CD14-positive monocyte (primary cell): ENCODE results near the gene ZNF524. TPM values are rescaled to one million over a fixed set of nuclear protein-coding genes. Genes with fewer than 3 reads are reported as not detected.
A peak's percentile ranks its signal among the peaks of the same experiment; 100 is the strongest.

Experiments
- DNase-seq, 3 donors: peaks; one replicate each; pipeline ENCODE4 v3.0.0-alpha.2; 2011 to 2022
- H2AFZ ChIP-seq: 2 replicates; pipeline ENCODE4 v1.6.0; 2012; ENCODE audit warnings: mild to moderate bottlenecking, low read depth, low read length, inconsistent platforms; ENCODE audit not compliant: insufficient read depth, poor library complexity, severe bottlenecking
- H3K27ac ChIP-seq, 2 donors: 1 replicate in 1 of 2; 2 replicates in 1 of 2; pipeline ENCODE4 v1.5.1; 2012 to 2013; ENCODE audit warnings: low read length in 2 of 2, control low read depth in 1 of 2, inconsistent platforms in 1 of 2, low read depth in 1 of 2, mild to moderate bottlenecking in 1 of 2
- H3K27me3 ChIP-seq, 2 donors: one replicate each; pipeline versions ENCODE4 v1.6.0 to v1.6.1; 2011 to 2013; ENCODE audit warnings: low read length in 2 of 2; ENCODE audit not compliant: control insufficient read depth in 2 of 2, insufficient read depth in 2 of 2
- H3K36me3 ChIP-seq, 2 donors: replicated peaks in 1 of 2; 1 replicate in 1 of 2; 2 replicates in 1 of 2; pipeline versions ENCODE4 v1.5.1 to v1.6.1; 2012 to 2013; ENCODE audit warnings: low read length in 2 of 2, control low read depth in 1 of 2, inconsistent platforms in 1 of 2, mild to moderate bottlenecking in 1 of 2; ENCODE audit not compliant: insufficient read depth in 2 of 2, control insufficient read depth in 1 of 2
- H3K4me1 ChIP-seq, 2 donors: 1 replicate in 1 of 2; 2 replicates in 1 of 2; pipeline versions ENCODE4 v1.5.1 to v1.6.1; 2012 to 2013; ENCODE audit warnings: low read length in 2 of 2, control low read depth in 1 of 2, inconsistent platforms in 1 of 2, mild to moderate bottlenecking in 1 of 2, moderate library complexity in 1 of 2; ENCODE audit not compliant: insufficient read depth in 2 of 2, control insufficient read depth in 1 of 2
- H3K4me2 ChIP-seq: replicated peaks from 2 replicates; pipeline ENCODE3; 2012; ENCODE audit warnings: low read length, moderate library complexity, mild to moderate bottlenecking; ENCODE audit not compliant: poor library complexity, severe bottlenecking; ENCODE audit errors: extremely low read depth
- H3K4me3 ChIP-seq, 3 experiments: fragments of 200-600 bp in 1 of 3; sonication (generic) in 1 of 3; replicated peaks in 1 of 3; 1 replicate in 2 of 3; 2 replicates in 1 of 3; pipeline ENCODE4 v1.5.1; 2011 to 2013; ENCODE audit warnings: low read length in 3 of 3, mild to moderate bottlenecking in 3 of 3, control low read depth in 2 of 3, low read depth in 2 of 3, inconsistent platforms in 1 of 3, moderate library complexity in 1 of 3
- H3K79me2 ChIP-seq: 2 replicates; pipeline ENCODE4 v1.6.0; 2012; ENCODE audit warnings: mild to moderate bottlenecking, control low read depth, inconsistent platforms, low read length, moderate library complexity; ENCODE audit not compliant: insufficient read depth
- H3K9ac ChIP-seq: 2 replicates; pipeline ENCODE4 v1.6.0; 2017; ENCODE audit warnings: low read length, mild to moderate bottlenecking; ENCODE audit not compliant: insufficient read depth, poor library complexity, severe bottlenecking
- H3K9me3 ChIP-seq, 2 donors: replicated peaks in 1 of 2; 1 replicate in 1 of 2; 2 replicates in 1 of 2; pipeline versions ENCODE4 v1.5.1 to v1.6.1; 2012 to 2013; ENCODE audit warnings: low read length in 2 of 2, control low read depth in 1 of 2; ENCODE audit not compliant: control insufficient read depth in 1 of 2, insufficient read depth in 1 of 2
- H4K20me1 ChIP-seq: 2 replicates; pipeline ENCODE4 v1.6.0; 2012; ENCODE audit warnings: mild to moderate bottlenecking, low read length, control low read depth, moderate library complexity; ENCODE audit not compliant: insufficient read depth
- H3K27ac Mint-ChIP-seq, 7 donors: one replicate each; pipeline ENCODE4 v1.8.0; 2020; ENCODE audit warnings: mild to moderate bottlenecking in 7 of 7, mixed read lengths in 7 of 7, moderate library complexity in 6 of 7, inconsistent platforms in 2 of 7
- H3K27me3 Mint-ChIP-seq, 3 donors: one replicate each; pipeline ENCODE4 v1.8.0; 2021 to 2022; ENCODE audit warnings: low read depth in 3 of 3, mild to moderate bottlenecking in 3 of 3, mixed read lengths in 3 of 3, moderate library complexity in 3 of 3, inconsistent platforms in 1 of 3
- H3K36me3 Mint-ChIP-seq, 2 donors: one replicate each; pipeline ENCODE4 v1.8.0; 2020; ENCODE audit warnings: mixed read lengths in 2 of 2, inconsistent platforms in 1 of 2, mild to moderate bottlenecking in 1 of 2
- H3K4me1 Mint-ChIP-seq: one replicate; pipeline ENCODE4 v1.8.0; 2020; ENCODE audit warnings: mild to moderate bottlenecking, mixed read lengths
- H3K4me3 Mint-ChIP-seq, 2 donors: one replicate each; pipeline ENCODE4 v1.8.0; 2020; ENCODE audit warnings: mild to moderate bottlenecking in 2 of 2, mixed read lengths in 2 of 2, moderate library complexity in 1 of 2
- H3K9me3 Mint-ChIP-seq, 7 donors: one replicate each; pipeline ENCODE4 v1.8.0; 2020 to 2022; ENCODE audit warnings: mixed read lengths in 7 of 7, mild to moderate bottlenecking in 6 of 7, moderate library complexity in 6 of 7, inconsistent platforms in 2 of 7
- CTCF ChIP-seq: fragments of 200-600 bp; IDR thresholded peaks from one replicate; pipeline ENCODE4 v1.8.0; 2022; ENCODE audit warnings: antibody characterized with exemption, mild to moderate bottlenecking
- WGBS: methylation state at CpG from one replicate; pipeline ENCODE4 v1.1.5; 2013; ENCODE audit warnings: missing lambda C conversion rate; ENCODE audit not compliant: insufficient coverage; 5-methylcytosine and 5-hydroxymethylcytosine counted together
- intact Hi-C, 2 donors: fragments of 100-400 bp; cut with micrococcal nuclease; formaldehyde crosslinking; loops; one replicate each; pipeline versions ENCODE4 v1.15.0 to v1.15.1; 2023
- polyA plus RNA-seq, 3 donors: library from polyadenylated mRNA; depleted of rRNA in 1 of 3; unstranded in 2 of 3; stranded (reverse) in 1 of 3; fragments of 300-500 nt in 2 of 3; fragments of >200 nt in 1 of 3; fragmentation: Illumina TruSeq in 2 of 3; gene quantifications; 1 replicate in 2 of 3; 2 replicates in 1 of 3; pipeline ENCODE4 v1.2.3, GENCODE V29; 2012 to 2021

ZNF524 gene
- polyA plus RNA-seq, 3 donors = 27.9 to 45.7 (median 41.8) TPM

- no peak for DNase-seq
- Histone ChIP-seq H3K4me2 (no peak overlapping the region), H2AFZ (no peak overlapping the region), H3K9ac (no peak overlapping the region), H3K36me3 (peaks cover 24 to 43% of the 10 kb centered on the region in 2 donors), H3K4me3 (no peak overlapping the region), H3K79me2 (peaks cover 29% of the 10 kb centered on the region), H3K27me3 (no peaks in the 10 kb centered on the region), H3K4me1 (peaks cover 11 to 17% of the 10 kb centered on the region in 2 donors), H3K9me3 (peaks cover 0 to 10% of the 10 kb centered on the region in 2 donors), H4K20me1 (no peaks in the 10 kb centered on the region), H3K27ac (no peak overlapping the region)
- Mint-ChIP-seq H3K9me3 (peaks cover 6 to 20% (median 12%) of the 10 kb centered on the region in 7 donors), H3K4me1 (peaks cover 17% of the 10 kb centered on the region), H3K27me3 (no peaks in the 10 kb centered on the region), H3K27ac (no peak overlapping the region), H3K36me3 (peaks cover 29 to 42% of the 10 kb centered on the region in 2 donors), H3K4me3 (no peak overlapping the region)
- 96% methylated on average over 18 of the region's 30 CpGs for WGBS
- TF ChIP-seq CTCF = no peak
- intact Hi-C loops = no loop called here
Observed at GRCh38 chr19:55597501-55597921, 2.6 kb upstream of the ZNF524 start.

GRCh38 chr19:55598034-55598433 lies 2.1 kb upstream of the ZNF524 start:
- Histone ChIP-seq H3K27me3 (no peaks in the 10 kb centered on the region), H3K36me3 (peaks cover 24 to 49% of the 10 kb centered on the region in 2 donors), H3K9ac (no peak overlapping the region), H3K4me2 (no peak overlapping the region), H2AFZ (no peak overlapping the region), H3K9me3 (peaks cover 0 to 10% of the 10 kb centered on the region in 2 donors), H4K20me1 (no peaks in the 10 kb centered on the region), H3K79me2 (peaks cover 35% of the 10 kb centered on the region), H3K27ac (no peak overlapping the region), H3K4me3 (no peak overlapping the region), H3K4me1 (peaks cover 11 to 22% of the 10 kb centered on the region in 2 donors)
- intact Hi-C loops = loop anchor here in 1 of 2 donors (2.0 kb wide), 1 partner anchor 27 kb away; the partner anchor contains the start of gene ZNF784
- H3K4me1 Mint-ChIP-seq = peaks cover 17% of the 10 kb centered on the region
- peaks cover 29 to 44% of the 10 kb centered on the region in 2 donors for H3K36me3 Mint-ChIP-seq
- no peak overlapping the region for H3K4me3 Mint-ChIP-seq
- no peak for TF ChIP-seq CTCF
- peaks cover 6 to 20% (median 12%) of the 10 kb centered on the region in 7 donors for H3K9me3 Mint-ChIP-seq
- H3K27me3 Mint-ChIP-seq = no peaks in the 10 kb centered on the region
- no peak for DNase-seq
- peak overlapping the region in 5 of 7 donors; percentile 12 to 63 (median 46) for H3K27ac Mint-ChIP-seq
- 96% methylated on average over 8 of the region's 9 CpGs for WGBS
